ENCODE data around the gene DLL1. TPM values are rescaled to one million over a fixed set of nuclear protein-coding genes. Genes with fewer than 3 reads are reported as not detected.

Gene DLL1
- total and polyA plus RNA-seq, 8 donors, result 10.8 to 21.6 (median 15.3) TPM

- intact Hi-C loops (cut with DNase I), result no loop called here
- peaks cover 10 to 33% (median 18%) of the 10 kb centered on the region in 3 donors for H3K4me1 ChIP-seq
- no peaks in the 10 kb centered on the region for H3K27me3 ChIP-seq
- WGBS, 2 donors, result 92 to 94% methylated on average over 1 of the region's 1 CpG
- no peak overlapping the region for H3K27ac ChIP-seq
- H3K4me3 ChIP-seq, result no peak overlapping the region
- H3K9me3 ChIP-seq, result no peaks in the 10 kb centered on the region
- ATAC-seq, result no peak
- no peaks in the 10 kb centered on the region for H3K36me3 ChIP-seq
- no peak for DNase-seq
- FAIRE-seq, result no peak
- TF ChIP-seq, protein P1, sequence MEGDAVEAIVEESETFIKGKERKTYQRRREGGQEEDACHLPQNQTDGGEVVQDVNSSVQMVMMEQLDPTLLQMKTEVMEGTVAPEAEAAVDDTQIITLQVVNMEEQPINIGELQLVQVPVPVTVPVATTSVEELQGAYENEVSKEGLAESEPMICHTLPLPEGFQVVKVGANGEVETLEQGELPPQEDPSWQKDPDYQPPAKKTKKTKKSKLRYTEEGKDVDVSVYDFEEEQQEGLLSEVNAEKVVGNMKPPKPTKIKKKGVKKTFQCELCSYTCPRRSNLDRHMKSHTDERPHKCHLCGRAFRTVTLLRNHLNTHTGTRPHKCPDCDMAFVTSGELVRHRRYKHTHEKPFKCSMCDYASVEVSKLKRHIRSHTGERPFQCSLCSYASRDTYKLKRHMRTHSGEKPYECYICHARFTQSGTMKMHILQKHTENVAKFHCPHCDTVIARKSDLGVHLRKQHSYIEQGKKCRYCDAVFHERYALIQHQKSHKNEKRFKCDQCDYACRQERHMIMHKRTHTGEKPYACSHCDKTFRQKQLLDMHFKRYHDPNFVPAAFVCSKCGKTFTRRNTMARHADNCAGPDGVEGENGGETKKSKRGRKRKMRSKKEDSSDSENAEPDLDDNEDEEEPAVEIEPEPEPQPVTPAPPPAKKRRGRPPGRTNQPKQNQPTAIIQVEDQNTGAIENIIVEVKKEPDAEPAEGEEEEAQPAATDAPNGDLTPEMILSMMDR (IDR thresholded peaks at IDR 0.05), result no peak
These were observed 17.9 kb upstream of the DLL1 start for GRCh38 chr6:170308761-170309160.

GRCh38 chr6:170307080-170307545, 16.2 kb upstream of the DLL1 start:
- FAIRE-seq, result no peak
- intact Hi-C loops (cut with DNase I), result no loop called here

GRCh38 chr6:170306324-170307079, 15.6 kb upstream of the DLL1 start, which contains the start of gene FAM120B:
TSS of gene FAM120B (plus strand) at chr6:170306758. CDS start at chr6:170317391, 10,633 bp downstream.
- WGBS, 2 donors, result 0 to 1% methylated on average over 32 to 97 of the region's 97 CpGs
- H3K27me3 ChIP-seq, result no peaks in the 10 kb centered on the region
- no peaks in the 10 kb centered on the region for H3K9me3 ChIP-seq
- FAIRE-seq (no peak), ATAC-seq (peak; percentile 96 to 99 (median 98)), DNase-seq (peak; percentile 97 to 99 (median 98))
- TF ChIP-seq, protein P1 (IDR thresholded peaks at IDR 0.05), result no peak
- intact Hi-C loops (cut with DNase I), result no loop called here
- peaks cover 10 to 33% (median 18%) of the 10 kb centered on the region in 3 donors for H3K4me1 ChIP-seq
- peak within 1 kb of the TSS; percentile 69 to 91 (median 86) for H3K4me3 ChIP-seq
- H3K27ac ChIP-seq, result peak within 1 kb of the TSS; percentile 62 to 80 (median 72)
- H3K36me3 ChIP-seq, result no peaks in the 10 kb centered on the region

More at GRCh38 chr6:170307080-170307545, 16.2 kb upstream of the DLL1 start:
- TF ChIP-seq, protein P1 (IDR thresholded peaks at IDR 0.05), result no peak
- ATAC-seq (no peak), DNase-seq (no peak)
- 3 to 4% methylated on average over 15 of the region's 15 CpGs for WGBS, 2 donors
- H3K4me3 ChIP-seq, result peak overlapping the region; percentile 69 to 91 (median 86)
- peaks cover 10 to 33% (median 18%) of the 10 kb centered on the region in 3 donors for H3K4me1 ChIP-seq
- H3K27ac ChIP-seq, result peak overlapping the region; percentile 62 to 80 (median 72)
- H3K9me3 ChIP-seq, result no peaks in the 10 kb centered on the region
- H3K27me3 ChIP-seq, result no peaks in the 10 kb centered on the region
- H3K36me3 ChIP-seq, result no peaks in the 10 kb centered on the region

GRCh38 chr6:170305805-170306323, 15.0 kb upstream of the DLL1 start:
- intact Hi-C loops (cut with DNase I), result no loop called here
- WGBS, 2 donors, result 4 to 6% methylated on average over 28 to 29 of the region's 29 CpGs

More at GRCh38 chr6:170305805-170306323, 15.0 kb upstream of the DLL1 start:
- no peaks in the 10 kb centered on the region for H3K36me3 ChIP-seq
- peak overlapping the region; percentile 13 to 79 (median 34) for H3K27ac ChIP-seq
- H3K27me3 ChIP-seq, result no peaks in the 10 kb centered on the region
- DNase-seq, result no peak
- peak overlapping the region; percentile 69 to 91 (median 86) for H3K4me3 ChIP-seq
- peak; percentile 16 to 40 (median 32) for ATAC-seq
- no peak for FAIRE-seq
- TF ChIP-seq, protein P1 (IDR thresholded peaks at IDR 0.05), result no peak
- no peaks in the 10 kb centered on the region for H3K9me3 ChIP-seq
- H3K4me1 ChIP-seq, result peaks cover 10 to 33% (median 18%) of the 10 kb centered on the region in 3 donors
